ENCODE measurements around the gene PCBP3. TPM values are rescaled to one million over a fixed set of nuclear protein-coding genes. Genes with fewer than 3 reads are reported as not detected.

PCBP3 gene
- polyA plus RNA-seq, 1 donor (not counting 4 experiments of a cell fraction or from before 2014, with no cell fraction given), result 0.25 TPM

DNA sequence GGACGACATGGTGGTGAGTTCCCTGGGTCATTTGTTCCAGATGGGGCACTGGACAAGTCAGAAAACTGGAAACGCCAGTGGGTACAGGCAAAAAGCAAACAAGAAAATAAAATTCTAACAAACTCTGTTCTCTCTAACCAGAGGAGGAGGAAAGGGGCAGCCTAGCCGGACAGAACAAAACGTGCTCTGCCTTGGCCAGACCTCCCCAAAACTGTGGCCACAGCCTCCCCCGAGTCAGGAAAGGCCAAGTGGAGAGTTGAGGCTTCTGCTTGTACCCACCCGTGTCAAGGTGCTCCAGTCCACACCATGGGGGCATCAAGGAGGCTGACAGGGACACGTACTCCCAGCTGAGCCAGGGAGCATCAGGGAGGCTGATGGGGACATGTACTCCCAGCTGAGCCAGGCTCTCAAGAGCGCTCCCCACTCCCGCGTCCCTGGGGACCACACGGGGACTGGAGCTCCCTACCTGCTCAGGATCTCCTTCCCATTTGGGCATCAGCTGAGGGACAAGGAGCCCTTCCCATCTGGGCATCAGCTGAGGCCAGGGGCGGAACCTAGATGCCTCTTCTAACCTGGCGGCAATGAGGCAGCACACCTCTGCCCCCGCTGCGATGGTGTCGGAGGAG lies 183.3 kb downstream of the PCBP3 start:
- Histone ChIP-seq H3K4me3 (ENCODE audit: control insufficient read depth in 2 of 3, extremely low read depth in 1 of 3, insufficient read depth in 2 of 3, low read depth in 1 of 3, low read length in 3 of 3) (no peak overlapping the region), H2AFZ (ENCODE audit: control insufficient read depth, low read length) (no peak overlapping the region), H3K9me1 (ENCODE audit: control insufficient read depth, extremely low read depth, insufficient read depth, low read length) (no peaks in the 10 kb centered on the region), H3K4me2 (ENCODE audit: control insufficient read depth, extremely low read depth, insufficient read depth, low read depth, low read length) (no peak overlapping the region), H4K20me1 (ENCODE audit: control insufficient read depth, extremely low read depth, insufficient read depth, low read length) (no peaks in the 10 kb centered on the region), H3K27ac (ENCODE audit: control insufficient read depth, insufficient read depth, low read length) (no peak overlapping the region), H3K9me3 (ENCODE audit: control insufficient read depth, low read depth, low read length) (no peaks in the 10 kb centered on the region), H3K79me2 (ENCODE audit: control insufficient read depth, insufficient read depth, low read length) (no peaks in the 10 kb centered on the region), H3K4me1 (ENCODE audit: control insufficient read depth, extremely low read depth, insufficient read depth, low read length) (peaks cover 2% of the 10 kb centered on the region), H3K27me3 (ENCODE audit: control insufficient read depth, extremely low read depth, insufficient read depth, low read length) (peaks cover 12% of the 10 kb centered on the region), H3K9ac (ENCODE audit: control insufficient read depth, extremely low read depth, insufficient read depth, low read length) (no peak overlapping the region), H3K36me3 (ENCODE audit: control insufficient read depth in 2 of 2, extremely low read depth in 1 of 2, insufficient read depth in 2 of 2, low read length in 2 of 2) (no peaks in the 10 kb centered on the region)
- TF ChIP-seq EZH2 (IDR thresholded peaks at IDR 0.05; ENCODE audit: low read length), result no peak
- TF ChIP-seq, protein P1, sequence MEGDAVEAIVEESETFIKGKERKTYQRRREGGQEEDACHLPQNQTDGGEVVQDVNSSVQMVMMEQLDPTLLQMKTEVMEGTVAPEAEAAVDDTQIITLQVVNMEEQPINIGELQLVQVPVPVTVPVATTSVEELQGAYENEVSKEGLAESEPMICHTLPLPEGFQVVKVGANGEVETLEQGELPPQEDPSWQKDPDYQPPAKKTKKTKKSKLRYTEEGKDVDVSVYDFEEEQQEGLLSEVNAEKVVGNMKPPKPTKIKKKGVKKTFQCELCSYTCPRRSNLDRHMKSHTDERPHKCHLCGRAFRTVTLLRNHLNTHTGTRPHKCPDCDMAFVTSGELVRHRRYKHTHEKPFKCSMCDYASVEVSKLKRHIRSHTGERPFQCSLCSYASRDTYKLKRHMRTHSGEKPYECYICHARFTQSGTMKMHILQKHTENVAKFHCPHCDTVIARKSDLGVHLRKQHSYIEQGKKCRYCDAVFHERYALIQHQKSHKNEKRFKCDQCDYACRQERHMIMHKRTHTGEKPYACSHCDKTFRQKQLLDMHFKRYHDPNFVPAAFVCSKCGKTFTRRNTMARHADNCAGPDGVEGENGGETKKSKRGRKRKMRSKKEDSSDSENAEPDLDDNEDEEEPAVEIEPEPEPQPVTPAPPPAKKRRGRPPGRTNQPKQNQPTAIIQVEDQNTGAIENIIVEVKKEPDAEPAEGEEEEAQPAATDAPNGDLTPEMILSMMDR (optimal IDR thresholded peaks at IDR 0.05 in 1 of 3, IDR thresholded peaks at IDR 0.05 in 1 of 3, conservative IDR thresholded peaks at IDR 0.05 in 1 of 3; ENCODE audit: extremely low read depth in 1 of 3, insufficient read depth in 2 of 3, low read length in 3 of 3), result no peak
- dilution Hi-C loops (cut with MboI; ENCODE audit: extremely low pct_ligation_motif_present, low sequenced_read_pairs), result no loop called here
- DNase-seq (ENCODE audit: low read depth, low spot score), result no peak
- FAIRE-seq, result no peak

- H3K4me2 ChIP-seq (ENCODE audit: control insufficient read depth, extremely low read depth, insufficient read depth, low read depth, low read length), result no peak overlapping the region
Measured at GRCh38 chr21:45827302-45827692, 183.8 kb downstream of the PCBP3 start.

More at GRCh38 chr21:45827302-45827692, 183.8 kb downstream of the PCBP3 start:
- Histone ChIP-seq H3K27ac (ENCODE audit: control insufficient read depth, insufficient read depth, low read length) (no peak overlapping the region), H3K4me3 (ENCODE audit: control insufficient read depth in 2 of 3, extremely low read depth in 1 of 3, insufficient read depth in 2 of 3, low read depth in 1 of 3, low read length in 3 of 3) (no peak overlapping the region), H3K9ac (ENCODE audit: control insufficient read depth, extremely low read depth, insufficient read depth, low read length) (no peak overlapping the region), H3K4me1 (ENCODE audit: control insufficient read depth, extremely low read depth, insufficient read depth, low read length) (no peaks in the 10 kb centered on the region), H3K79me2 (ENCODE audit: control insufficient read depth, insufficient read depth, low read length) (no peaks in the 10 kb centered on the region), H3K9me1 (ENCODE audit: control insufficient read depth, extremely low read depth, insufficient read depth, low read length) (no peaks in the 10 kb centered on the region), H4K20me1 (ENCODE audit: control insufficient read depth, extremely low read depth, insufficient read depth, low read length) (no peaks in the 10 kb centered on the region), H3K27me3 (ENCODE audit: control insufficient read depth, extremely low read depth, insufficient read depth, low read length) (peaks cover 7% of the 10 kb centered on the region), H3K9me3 (ENCODE audit: control insufficient read depth, low read depth, low read length) (no peaks in the 10 kb centered on the region), H3K36me3 (ENCODE audit: control insufficient read depth in 2 of 2, extremely low read depth in 1 of 2, insufficient read depth in 2 of 2, low read length in 2 of 2) (no peaks in the 10 kb centered on the region), H2AFZ (ENCODE audit: control insufficient read depth, low read length) (no peak overlapping the region)
- DNase-seq (ENCODE audit: low read depth, low spot score) (no peak), FAIRE-seq (no peak)
- dilution Hi-C loops (cut with MboI; ENCODE audit: extremely low pct_ligation_motif_present, low sequenced_read_pairs), result no loop called here
- TF ChIP-seq, protein P1 (optimal IDR thresholded peaks at IDR 0.05 in 1 of 3, IDR thresholded peaks at IDR 0.05 in 1 of 3, conservative IDR thresholded peaks at IDR 0.05 in 1 of 3; ENCODE audit: extremely low read depth in 1 of 3, insufficient read depth in 2 of 3, low read length in 3 of 3), result no peak
- TF ChIP-seq EZH2 (IDR thresholded peaks at IDR 0.05; ENCODE audit: low read length), result no peak
